Spleen (tissue), 7 donors: ENCODE data around the gene EFCAB11.

Source experiments
- CTCF ChIP-seq, 11 experiments: fragments of 200-600 bp in 7 of 11; fragments of 450-650 bp in 4 of 11; sonication (generic) in 4 of 11; IDR thresholded peaks in 8 of 11; conservative IDR thresholded peaks in 3 of 11; 1 replicate in 7 of 11; 2 replicates in 4 of 11; pipeline versions ENCODE4 v1.4.0 to v1.8.0; 2016 to 2021; ENCODE audit warnings: antibody characterized with exemption in 11 of 11, inconsistent platforms in 4 of 11, mild to moderate bottlenecking in 1 of 11
- POLR2A ChIP-seq, 3 donors: fragments of 450-650 bp; IDR thresholded peaks; one replicate each; pipeline ENCODE4 v1.5.1; 2017; ENCODE audit warnings: antibody characterized with exemption in 3 of 3, mild to moderate bottlenecking in 1 of 3
- donor health status: DM: no; HTN: no; CAD: no; lungs with moderate emphysema.
- donor health status: DM: no; HTN: no; CAD: no.
- donor health status: DM: no; HTN: no; CAD: no.

GRCh38 chr14:89767131-89767530 is 187.4 kb downstream of the EFCAB11 start:
- no peak for TF ChIP-seq POLR2A (IDR thresholded peaks at IDR 0.05)
- no peak for TF ChIP-seq CTCF (IDR thresholded peaks at IDR 0.05 in 8 of 11, conservative IDR thresholded peaks at IDR 0.05 in 3 of 11)
